GM21447 (cell line): ENCODE data around the gene SKIDA1.
A peak's percentile ranks its signal among the peaks of the same experiment; 100 is the strongest.
"Not testable (repeated sequence)": the region's sequence is repeated elsewhere in the genome, so short reads cannot be mapped to it uniquely, and the experiment has no call there.

Experiments
- ATAC-seq: cut with Tn5 transposase; IDR thresholded peaks from one replicate; pipeline ENCODE4 v1.9.1; 2021; ENCODE audit not compliant: unreplicated experiment

Gene SKIDA1

GRCh38 chr10:21525367-21526187, at the start of gene SKIDA1:
TSS of gene SKIDA1 (minus strand) at chr10:21525682. CDS start at chr10:21517822, 7,860 bp downstream.
- peak; percentile 58 for ATAC-seq

- not testable (repeated sequence) for ATAC-seq
These were observed 49.0 kb upstream of the SKIDA1 start for GRCh38 chr10:21574514-21574913.

- no peak for ATAC-seq
These were observed 47.1 kb upstream of the SKIDA1 start for GRCh38 chr10:21572578-21572977.

- no peak for ATAC-seq
These were observed 45.5 kb upstream of the SKIDA1 start for GRCh38 chr10:21570761-21571521.

GRCh38 chr10:21558984-21559383, 33.5 kb upstream of the SKIDA1 start:
- not testable (repeated sequence) for ATAC-seq

GRCh38 chr10:21556527-21556926, 31.0 kb upstream of the SKIDA1 start:
- ATAC-seq = no peak

- ATAC-seq = no peak
These were observed 27.2 kb upstream of the SKIDA1 start for GRCh38 chr10:21552638-21553037.

GRCh38 chr10:21547246-21547645, 21.8 kb upstream of the SKIDA1 start:
- no peak for ATAC-seq

- ATAC-seq = not testable (repeated sequence)
These were observed 15.2 kb upstream of the SKIDA1 start for GRCh38 chr10:21540701-21541100.

- no peak for ATAC-seq
These were observed 11.4 kb upstream of the SKIDA1 start for GRCh38 chr10:21536874-21537273.

- not testable (repeated sequence) for ATAC-seq
These were observed 10.5 kb upstream of the SKIDA1 start for GRCh38 chr10:21535976-21536375.

- ATAC-seq = no peak
These were observed 10.0 kb upstream of the SKIDA1 start for GRCh38 chr10:21535494-21535965.

- peak; percentile 29 for ATAC-seq
These were observed 9.4 kb upstream of the SKIDA1 start for GRCh38 chr10:21534604-21535493.

- ATAC-seq = no peak
These were observed 8.8 kb upstream of the SKIDA1 start for GRCh38 chr10:21534280-21534586.

- peak; percentile 72 for ATAC-seq
These were observed 8.2 kb upstream of the SKIDA1 start, which contains the start of gene MLLT10 for GRCh38 chr10:21533467-21534279. TSS of gene MLLT10 (plus strand) at chr10:21534232. CDS start at chr10:21534645, 413 bp downstream.

- no peak for ATAC-seq
These were observed 7.4 kb upstream of the SKIDA1 start for GRCh38 chr10:21532694-21533466.

- ATAC-seq = no peak
These were observed 5.7 kb upstream of the SKIDA1 start for GRCh38 chr10:21531164-21531563.

- ATAC-seq = no peak
These were observed 5.2 kb upstream of the SKIDA1 start for GRCh38 chr10:21530641-21531040.

GRCh38 chr10:21530168-21530567, 4.7 kb upstream of the SKIDA1 start:
- ATAC-seq = no peak
